ENCODE measurements around the gene UBA6.
"Not testable (repeated sequence)": the region's sequence is repeated elsewhere in the genome, so short reads cannot be mapped to it uniquely, and the experiment has no call there.

UBA6 gene

GRCh38 chr4:67700738-67701516 lies at the start of gene UBA6:
Gene UBA6 (minus strand): TSS chr4:67701155. CDS start chr4:67701119, 36 bp downstream.
- DNase-seq = peak; percentile 95 to 96

GRCh38 chr4:67750691-67751090 lies 49.7 kb upstream of the UBA6 start:
- DNase-seq = no peak

GRCh38 chr4:67749286-67749685 lies 48.3 kb upstream of the UBA6 start:
- DNase-seq = no peak

- no peak for DNase-seq
Observed at GRCh38 chr4:67746797-67747495, 46.0 kb upstream of the UBA6 start.

GRCh38 chr4:67744561-67745283 lies 43.8 kb upstream of the UBA6 start:
- no peak for DNase-seq

GRCh38 chr4:67743194-67743593 lies 42.2 kb upstream of the UBA6 start:
- no peak for DNase-seq

- DNase-seq = no peak
Observed at GRCh38 chr4:67736262-67736661, 35.3 kb upstream of the UBA6 start.

GRCh38 chr4:67735325-67735724 lies 34.4 kb upstream of the UBA6 start:
- no peak for DNase-seq

- not testable (repeated sequence) for DNase-seq
Observed at GRCh38 chr4:67730511-67730910, 29.6 kb upstream of the UBA6 start.

- DNase-seq = no peak
Observed at GRCh38 chr4:67727124-67727850, 26.3 kb upstream of the UBA6 start.

- DNase-seq = no peak
Observed at GRCh38 chr4:67725981-67726380, 25.0 kb upstream of the UBA6 start.

GRCh38 chr4:67725132-67725531 lies 24.2 kb upstream of the UBA6 start:
- no peak for DNase-seq

GRCh38 chr4:67723949-67724348 lies 23.0 kb upstream of the UBA6 start:
- DNase-seq = no peak

GRCh38 chr4:67723341-67723740 lies 22.4 kb upstream of the UBA6 start:
- DNase-seq = no peak

- no peak for DNase-seq
Observed at GRCh38 chr4:67721770-67722597, 21.0 kb upstream of the UBA6 start.

- no peak for DNase-seq
Observed at GRCh38 chr4:67721315-67721769, 20.4 kb upstream of the UBA6 start.

GRCh38 chr4:67719953-67720617 lies 19.1 kb upstream of the UBA6 start:
- no peak for DNase-seq

- no peak for DNase-seq
Observed at GRCh38 chr4:67718848-67719247, 17.9 kb upstream of the UBA6 start.

GRCh38 chr4:67717586-67717985 lies 16.6 kb upstream of the UBA6 start:
- DNase-seq = no peak

- DNase-seq = no peak
Observed at GRCh38 chr4:67714955-67715354, 14.0 kb upstream of the UBA6 start.

- DNase-seq = peak in 1 of 2 donors; percentile 40
Observed at GRCh38 chr4:67714248-67714583, 13.3 kb upstream of the UBA6 start.
